Bronchial epithelial cell (primary cell): ENCODE results near the gene PLD5. TPM values are rescaled to one million over a fixed set of nuclear protein-coding genes. Genes with fewer than 3 reads are reported as not detected.
"Not testable (repeated sequence)": the region's sequence is repeated elsewhere in the genome, so short reads cannot be mapped to it uniquely, and the experiment has no call there.

Experiments
- DNase-seq: peaks from one replicate; pipeline ENCODE4 v3.0.0-alpha.2; 2010; ENCODE audit warnings: low read depth
- FAIRE-seq: peaks from 2 replicates; lab custom pipeline; 2011; peaks lifted over from hg19 to GRCh38; lab: Jason Lieb, UNC
- H3K27me3 ChIP-seq: 2 replicates; pipeline ENCODE4 v1.5.1; 2011; ENCODE audit warnings: low read length; ENCODE audit not compliant: control insufficient read depth, insufficient read depth
- H3K36me3 ChIP-seq: 2 replicates; pipeline ENCODE4 v1.5.1; 2011; ENCODE audit warnings: low read length; ENCODE audit not compliant: control insufficient read depth, insufficient read depth
- H3K4me3 ChIP-seq: 2 replicates; pipeline ENCODE4 v1.5.1; 2011; ENCODE audit warnings: mild to moderate bottlenecking, low read depth, low read length, control low read depth
- total RNA-seq: library from RNA; depleted of rRNA; stranded (reverse); fragments of >200 nt; gene quantifications from 2 replicates; pipeline ENCODE4 v1.2.1, GENCODE V29; 2014
- TF ChIP-seq, protein P1 (sequence below): IDR thresholded peaks from 2 replicates; pipeline ENCODE4 v1.5.1; 2011; ENCODE audit warnings: mild to moderate bottlenecking, moderate library complexity, low read length, control low read depth, inconsistent platforms; ENCODE audit not compliant: insufficient read depth, severe bottlenecking

The PLD5 gene
- total RNA-seq, 1 donor from 2014 or later: under 0.01 TPM

DNA sequence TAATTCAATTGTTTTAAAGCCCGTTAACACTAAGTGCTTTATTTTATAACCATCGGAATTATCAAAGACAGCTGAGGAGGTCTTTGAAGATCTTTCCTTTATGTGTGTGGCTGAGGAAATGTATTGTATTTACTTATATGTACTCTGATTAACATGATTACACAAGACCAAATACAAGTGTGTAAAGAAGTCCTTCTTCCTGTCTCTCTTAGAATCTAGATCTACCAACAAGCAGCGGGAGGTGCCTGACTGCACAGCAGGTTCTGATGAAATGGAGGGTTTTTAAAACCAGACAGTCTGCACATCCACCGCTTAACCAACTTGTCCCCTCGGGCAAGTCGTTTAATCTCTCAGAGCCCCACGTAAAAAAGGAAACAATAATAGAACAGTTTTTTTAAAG, 285.1 kb downstream of the PLD5 start:
- TF ChIP-seq, protein P1, sequence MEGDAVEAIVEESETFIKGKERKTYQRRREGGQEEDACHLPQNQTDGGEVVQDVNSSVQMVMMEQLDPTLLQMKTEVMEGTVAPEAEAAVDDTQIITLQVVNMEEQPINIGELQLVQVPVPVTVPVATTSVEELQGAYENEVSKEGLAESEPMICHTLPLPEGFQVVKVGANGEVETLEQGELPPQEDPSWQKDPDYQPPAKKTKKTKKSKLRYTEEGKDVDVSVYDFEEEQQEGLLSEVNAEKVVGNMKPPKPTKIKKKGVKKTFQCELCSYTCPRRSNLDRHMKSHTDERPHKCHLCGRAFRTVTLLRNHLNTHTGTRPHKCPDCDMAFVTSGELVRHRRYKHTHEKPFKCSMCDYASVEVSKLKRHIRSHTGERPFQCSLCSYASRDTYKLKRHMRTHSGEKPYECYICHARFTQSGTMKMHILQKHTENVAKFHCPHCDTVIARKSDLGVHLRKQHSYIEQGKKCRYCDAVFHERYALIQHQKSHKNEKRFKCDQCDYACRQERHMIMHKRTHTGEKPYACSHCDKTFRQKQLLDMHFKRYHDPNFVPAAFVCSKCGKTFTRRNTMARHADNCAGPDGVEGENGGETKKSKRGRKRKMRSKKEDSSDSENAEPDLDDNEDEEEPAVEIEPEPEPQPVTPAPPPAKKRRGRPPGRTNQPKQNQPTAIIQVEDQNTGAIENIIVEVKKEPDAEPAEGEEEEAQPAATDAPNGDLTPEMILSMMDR: no peak
- DNase-seq: peak; percentile 56
- Histone ChIP-seq H3K27me3 (no peaks in the 10 kb centered on the region), H3K36me3 (no peaks in the 10 kb centered on the region), H3K4me3 (no peak overlapping the region)
- no peak for FAIRE-seq

DNA sequence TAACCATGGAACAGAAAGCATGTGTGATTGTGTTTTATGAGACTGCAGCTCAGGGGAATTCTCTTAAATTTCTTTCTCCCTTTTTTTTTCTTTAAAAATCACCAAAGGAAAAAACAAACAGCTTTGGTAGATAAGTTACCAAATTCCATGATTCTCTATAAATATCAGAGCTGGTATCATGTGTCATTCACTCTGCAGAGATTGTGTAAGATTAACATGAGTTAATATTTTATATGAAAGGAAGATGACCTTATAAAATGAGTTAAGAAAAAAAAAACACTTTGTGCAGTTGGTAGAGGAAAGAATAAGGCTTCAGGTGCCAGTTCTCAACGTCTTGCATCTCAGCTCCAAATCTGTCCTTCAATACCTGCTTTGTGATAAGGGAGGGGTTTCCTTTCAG, 287.4 kb downstream of the PLD5 start:
- no peak for FAIRE-seq
- no peaks in the 10 kb centered on the region for H3K27me3 ChIP-seq
- DNase-seq: no peak
- TF ChIP-seq, protein P1: no peak
- H3K4me3 ChIP-seq: no peak overlapping the region
- H3K36me3 ChIP-seq: no peaks in the 10 kb centered on the region

- TF ChIP-seq, protein P1: no peak
- H3K27me3 ChIP-seq: no peaks in the 10 kb centered on the region
- no peak overlapping the region for H3K4me3 ChIP-seq
- FAIRE-seq: no peak
- no peaks in the 10 kb centered on the region for H3K36me3 ChIP-seq
- DNase-seq: peak; percentile 77
Measured at GRCh38 chr1:242228991-242229390, 295.5 kb downstream of the PLD5 start.

GRCh38 chr1:242225767-242226573, 298.5 kb downstream of the PLD5 start:
- H3K4me3 ChIP-seq: no peak overlapping the region
- FAIRE-seq (no peak), DNase-seq (peak; percentile 99)
- TF ChIP-seq, protein P1: no peak
- H3K36me3 ChIP-seq: no peaks in the 10 kb centered on the region
- no peaks in the 10 kb centered on the region for H3K27me3 ChIP-seq

GRCh38 chr1:242224878-242225766, 299.4 kb downstream of the PLD5 start:
- H3K27me3 ChIP-seq, H3K4me3 ChIP-seq, H3K36me3 ChIP-seq: not testable (repeated sequence)
- peak; percentile 98 for FAIRE-seq
- peak; percentile 73 for DNase-seq

DNA sequence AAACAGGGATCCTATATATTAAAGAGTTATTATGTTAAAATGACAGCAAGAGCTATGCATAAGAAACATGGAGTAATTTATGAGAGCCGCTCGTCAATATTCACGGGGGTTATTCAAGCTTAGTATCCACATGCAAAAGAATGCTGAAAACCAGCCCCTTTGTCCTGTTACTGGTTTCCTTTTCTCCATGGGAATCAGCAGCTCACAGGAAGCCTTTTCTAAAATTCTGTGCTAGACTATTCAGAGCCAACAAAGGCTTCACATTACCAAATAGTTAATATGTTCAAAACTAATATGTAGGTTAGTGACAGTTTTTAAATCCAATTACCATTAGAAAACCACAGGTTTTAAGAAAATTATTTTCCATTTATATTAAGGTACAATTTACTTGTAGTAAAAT, 300.0 kb downstream of the PLD5 start:
- Histone ChIP-seq H3K27me3 (no peaks in the 10 kb centered on the region), H3K4me3 (no peak overlapping the region), H3K36me3 (no peaks in the 10 kb centered on the region)
- DNase-seq (no peak), FAIRE-seq (no peak)
- TF ChIP-seq, protein P1: no peak
